Measurements from ENCODE around the gene IGF2R.

IGF2R gene

DNA sequence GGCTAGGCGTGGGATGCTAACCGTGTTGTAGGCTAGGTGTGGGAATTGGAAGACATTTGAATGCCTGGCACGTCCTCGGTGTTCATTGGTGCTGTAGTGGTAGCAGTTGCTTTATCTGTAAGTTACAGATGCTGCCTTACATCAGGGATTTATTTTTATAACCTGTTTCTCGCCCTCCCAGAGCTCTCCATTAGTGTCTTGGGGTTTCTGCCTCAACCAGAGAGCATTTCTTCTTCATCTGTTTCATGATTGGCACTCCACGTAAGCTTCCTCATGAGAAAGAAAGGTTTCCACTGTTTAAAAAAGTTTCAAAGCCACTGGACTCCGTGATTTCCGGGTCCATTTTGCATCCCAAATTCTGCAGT, 9.0 kb downstream of the IGF2R start:
- DNase-seq = no peak

DNA sequence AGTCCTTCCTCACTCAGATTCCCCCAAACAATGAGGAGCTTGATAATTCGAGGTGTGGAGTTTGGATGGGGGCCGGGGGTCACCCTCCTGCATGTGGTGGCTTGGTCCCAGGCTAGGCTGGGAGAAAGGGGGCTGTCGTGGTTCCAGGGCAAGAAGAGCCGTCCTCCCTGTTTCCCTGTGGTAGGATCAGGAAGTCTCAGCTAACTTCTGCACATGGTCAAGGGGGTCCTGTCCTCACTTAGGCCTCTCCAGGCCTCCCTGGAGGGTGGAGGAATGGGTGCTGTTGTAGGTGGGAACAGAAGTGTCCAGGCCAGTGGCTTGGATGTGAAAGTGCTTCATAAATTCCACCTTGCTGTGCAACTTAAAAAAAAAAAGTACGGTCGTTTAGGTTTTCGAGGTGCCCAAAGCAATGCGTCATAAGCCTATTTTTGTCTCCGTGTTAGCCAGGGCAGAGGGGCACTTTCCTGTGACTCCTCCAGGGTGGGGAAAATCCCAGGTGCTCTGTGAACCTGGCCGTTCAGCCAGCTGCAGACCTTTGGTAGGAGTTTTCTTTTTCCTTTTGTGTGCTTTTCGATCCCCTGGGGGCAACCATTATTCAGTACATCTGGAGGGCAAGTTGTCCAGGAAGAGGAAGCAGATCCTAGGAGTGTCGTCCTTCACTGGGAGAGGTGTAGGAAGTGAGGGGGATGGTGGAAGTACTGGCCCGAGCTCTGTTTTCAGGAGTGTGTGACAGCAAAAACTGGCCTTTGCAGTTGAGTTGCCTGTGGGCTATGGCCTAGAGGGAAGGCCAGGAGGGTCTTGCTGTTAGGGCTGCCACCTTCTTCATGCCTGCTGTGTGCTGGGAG, 9.6 kb downstream of the IGF2R start:
- DNase-seq = no peak

DNA sequence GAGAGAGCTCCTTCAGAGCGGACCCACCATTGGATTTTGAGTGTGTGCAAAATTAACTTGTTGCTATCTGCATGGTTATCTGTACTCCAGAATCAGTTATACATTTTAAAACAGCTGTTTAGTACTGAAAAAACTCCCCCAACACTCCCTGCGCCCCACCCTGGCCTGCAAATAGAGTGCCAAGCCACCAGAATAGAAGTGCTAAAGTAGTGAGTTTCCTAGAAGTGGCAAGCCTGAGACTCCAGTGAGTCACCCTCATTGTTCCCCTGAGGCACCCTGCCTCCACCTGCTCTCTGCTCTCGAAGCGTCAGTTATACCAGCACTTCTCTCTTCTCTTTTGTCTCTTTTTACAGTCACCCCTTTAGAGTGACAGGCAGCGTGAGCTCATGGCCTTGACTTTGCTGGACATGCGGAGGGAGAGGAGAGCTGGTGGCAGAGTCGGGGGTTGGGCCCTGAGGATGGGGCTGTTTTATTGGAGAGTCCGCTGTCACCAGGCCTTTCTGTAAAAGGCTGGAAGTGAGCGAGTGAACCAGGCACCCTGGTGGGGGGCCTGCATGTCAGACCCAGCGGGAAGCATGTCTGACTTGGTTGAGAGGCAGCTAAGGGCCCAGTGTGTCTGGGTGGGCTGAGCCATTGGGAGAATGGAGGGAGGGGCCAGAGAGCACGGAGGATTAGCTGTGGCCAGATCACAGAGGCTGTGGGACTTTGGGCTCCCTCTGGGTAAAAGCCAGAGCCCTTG, 10.4 kb downstream of the IGF2R start:
- DNase-seq = no peak

DNA sequence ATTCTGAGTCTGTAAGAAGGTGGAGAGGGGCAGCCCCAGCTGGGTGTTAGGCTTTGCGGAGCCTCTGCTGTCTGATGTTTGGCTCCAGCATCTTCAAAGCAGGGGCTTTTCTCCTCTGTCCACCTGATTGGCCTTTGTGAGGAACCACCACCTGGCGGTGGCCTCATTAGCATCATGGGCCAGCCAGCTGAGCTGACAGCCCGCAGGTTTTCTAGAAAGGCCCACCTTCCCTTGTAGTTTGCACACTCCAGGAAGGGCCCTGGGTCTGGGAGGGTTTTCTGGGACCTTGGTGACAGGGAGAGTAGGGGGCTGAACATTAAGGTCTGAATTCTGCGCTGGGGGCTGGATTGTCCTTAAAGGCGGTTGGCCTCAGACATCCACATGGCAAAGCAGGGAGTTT, 11.6 kb downstream of the IGF2R start:
- DNase-seq = no peak

DNA sequence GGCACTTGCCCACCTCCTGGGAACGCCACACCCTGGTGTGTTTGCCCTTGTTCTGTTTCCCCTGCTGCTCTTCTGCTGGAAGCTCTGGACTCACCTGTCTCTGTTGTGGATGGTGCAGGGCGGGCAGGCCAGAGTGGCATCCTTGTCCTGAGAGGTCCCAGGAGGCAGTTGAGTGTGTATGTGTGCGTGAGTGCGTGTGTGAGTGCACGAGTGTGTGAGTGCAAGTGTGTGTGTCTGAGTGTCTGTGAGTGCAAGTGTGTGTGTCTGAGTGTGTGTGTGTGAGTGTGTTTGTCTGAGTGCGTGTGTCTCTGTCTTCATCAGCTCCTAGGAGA, 12.2 kb downstream of the IGF2R start:
- no peak for DNase-seq

DNA sequence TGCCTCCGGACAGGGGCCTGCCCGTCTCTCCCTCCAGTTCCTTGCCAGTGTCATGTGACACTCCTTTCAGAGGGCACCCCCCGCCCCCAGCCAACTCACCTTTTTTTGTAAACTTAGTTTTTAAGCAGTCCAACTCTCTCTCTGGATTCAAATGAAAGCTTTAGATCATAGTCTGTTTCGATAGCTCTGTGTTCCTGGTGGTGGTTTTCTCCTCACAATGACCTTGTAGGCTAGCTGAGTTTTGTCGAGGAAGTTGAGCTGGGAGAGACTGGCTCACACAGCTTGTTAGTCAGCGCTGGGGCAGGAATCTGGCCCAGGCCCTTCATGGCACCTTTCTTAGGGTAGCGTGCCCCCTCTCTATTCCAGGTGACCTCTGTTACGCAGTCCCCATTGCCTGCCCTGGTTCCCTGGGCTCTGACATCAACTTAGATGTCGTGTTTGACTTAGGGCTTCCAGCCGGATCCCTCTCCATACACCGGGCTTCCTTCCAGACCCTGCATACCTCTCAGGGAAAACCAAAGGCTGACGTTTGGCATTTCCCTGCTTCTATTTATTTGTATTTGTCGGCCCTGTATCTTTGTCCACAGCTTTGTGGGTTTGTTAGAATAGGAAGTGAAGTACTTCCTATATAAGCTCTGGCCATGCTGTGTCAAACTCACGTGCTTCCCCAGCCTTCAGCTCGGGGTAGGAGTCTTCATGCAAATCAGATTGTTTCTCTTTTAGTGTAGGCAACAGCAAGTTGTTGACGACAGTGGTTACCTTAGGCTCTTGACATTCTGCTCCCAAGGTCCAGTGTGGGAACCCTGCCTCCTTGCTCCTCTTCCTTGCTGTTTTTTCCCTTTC, 12.7 kb downstream of the IGF2R start:
- DNase-seq = no peak

DNA sequence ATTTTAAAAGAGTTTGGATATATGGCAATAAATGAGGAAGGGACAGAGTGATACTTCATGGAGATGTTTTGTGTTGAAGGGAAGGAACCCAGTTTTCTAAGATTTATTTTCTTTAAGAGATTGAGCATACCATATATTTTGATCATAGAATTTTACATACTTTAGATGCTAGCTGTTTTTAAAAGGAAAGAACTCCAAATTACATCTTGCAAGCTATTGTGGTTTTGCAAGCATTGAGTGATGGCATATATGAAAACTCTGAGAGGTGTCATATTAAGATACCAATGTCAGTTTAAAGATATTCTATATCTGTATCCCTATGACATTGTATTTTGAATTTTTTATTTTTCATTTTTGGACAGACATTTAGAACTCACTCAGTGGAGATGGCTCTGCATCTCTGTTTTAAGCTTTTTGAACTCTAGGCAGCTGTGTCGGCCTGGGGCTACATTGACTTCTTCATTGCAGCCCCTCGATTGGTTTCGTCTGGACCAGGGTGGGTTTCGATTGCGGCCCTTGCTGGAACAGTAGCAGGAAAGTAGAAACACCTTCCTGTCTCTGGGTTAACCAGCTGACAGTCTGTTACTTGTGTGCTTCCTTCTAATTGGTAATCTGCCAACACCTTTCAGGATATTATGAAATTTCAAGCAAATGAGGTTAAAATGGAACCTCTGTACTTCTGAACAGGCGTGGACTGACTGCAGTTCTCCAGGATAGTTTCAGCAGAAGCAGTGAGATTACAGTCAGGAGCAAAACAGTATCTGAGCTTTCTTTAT, 14.0 kb downstream of the IGF2R start:
- no peak for DNase-seq

DNA sequence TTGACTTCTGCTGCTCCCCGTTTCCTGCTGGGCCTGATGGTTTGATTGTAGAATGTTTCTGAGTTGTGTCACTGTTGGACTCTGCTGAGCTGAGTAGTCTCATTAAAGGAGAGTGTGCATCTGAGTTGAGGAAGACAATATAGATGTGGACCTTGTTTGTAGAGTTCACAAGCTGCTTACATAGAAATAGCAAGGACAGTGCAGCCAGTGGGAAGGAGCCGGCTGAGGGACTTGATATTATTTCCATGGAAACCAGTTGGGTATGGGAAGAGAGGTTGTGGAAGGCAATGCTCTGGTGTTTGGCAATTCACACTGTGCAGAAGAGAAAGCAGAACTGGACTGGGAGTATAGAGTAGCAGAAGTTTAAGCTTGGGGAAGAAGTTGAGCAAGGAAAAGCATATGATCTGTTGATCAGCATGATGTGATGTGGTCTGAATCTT, 14.8 kb downstream of the IGF2R start:
- DNase-seq = no peak

DNA sequence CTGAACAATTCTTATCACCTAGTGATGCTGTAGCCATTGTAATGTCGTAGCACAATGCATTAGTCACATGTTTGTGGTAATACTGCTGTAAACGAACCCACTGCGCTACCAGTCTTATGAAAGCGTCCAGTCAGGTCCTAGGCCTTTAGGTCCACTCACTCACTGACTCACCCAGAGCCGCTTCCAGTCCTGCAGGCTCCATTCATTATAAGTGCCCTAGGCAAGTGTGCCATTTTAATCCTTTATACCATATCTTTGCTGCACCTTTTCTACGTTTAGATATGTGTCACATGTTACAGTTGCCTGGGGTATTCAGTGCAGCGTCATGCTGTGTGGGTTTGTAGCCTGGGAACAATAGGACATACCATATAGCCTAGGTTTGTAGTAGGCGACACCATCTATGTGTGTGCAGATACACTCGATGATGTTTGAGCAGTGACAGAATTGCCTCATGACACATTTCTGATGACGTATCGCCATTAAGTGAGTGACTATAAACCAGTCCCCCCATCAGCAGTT, 15.4 kb downstream of the IGF2R start:
- DNase-seq = no peak

DNA sequence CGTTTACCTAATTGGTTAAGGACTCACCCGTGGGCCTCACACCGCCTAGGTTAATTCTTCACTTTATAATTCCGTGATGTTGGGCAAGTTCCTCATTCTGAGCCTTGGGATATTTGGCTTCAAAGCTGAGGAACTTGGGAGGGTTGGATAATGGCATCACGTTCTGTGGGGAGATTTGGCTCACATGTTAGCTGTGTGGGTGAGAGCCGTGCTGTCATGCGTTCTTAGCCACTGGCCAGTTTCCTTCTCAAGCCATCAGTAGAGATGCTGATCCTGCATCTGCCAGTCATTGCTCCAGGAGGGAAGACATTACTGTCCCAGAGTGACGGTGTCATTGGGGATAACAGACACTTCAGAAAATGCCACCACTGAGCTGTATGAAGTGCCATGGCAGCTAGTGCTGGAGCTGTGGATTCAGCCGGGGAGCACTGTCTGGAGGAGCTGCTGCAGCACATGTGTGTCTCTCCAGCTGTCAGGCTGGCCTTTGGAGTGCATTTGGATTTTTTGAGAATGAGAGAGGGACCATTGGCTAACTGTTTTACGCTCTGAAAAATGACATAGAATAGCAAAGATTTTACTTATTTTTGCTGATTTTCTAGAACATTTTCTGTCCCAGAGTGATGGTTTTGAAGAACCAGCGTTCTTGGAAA, 16.5 kb downstream of the IGF2R start:
- DNase-seq = no peak

DNA sequence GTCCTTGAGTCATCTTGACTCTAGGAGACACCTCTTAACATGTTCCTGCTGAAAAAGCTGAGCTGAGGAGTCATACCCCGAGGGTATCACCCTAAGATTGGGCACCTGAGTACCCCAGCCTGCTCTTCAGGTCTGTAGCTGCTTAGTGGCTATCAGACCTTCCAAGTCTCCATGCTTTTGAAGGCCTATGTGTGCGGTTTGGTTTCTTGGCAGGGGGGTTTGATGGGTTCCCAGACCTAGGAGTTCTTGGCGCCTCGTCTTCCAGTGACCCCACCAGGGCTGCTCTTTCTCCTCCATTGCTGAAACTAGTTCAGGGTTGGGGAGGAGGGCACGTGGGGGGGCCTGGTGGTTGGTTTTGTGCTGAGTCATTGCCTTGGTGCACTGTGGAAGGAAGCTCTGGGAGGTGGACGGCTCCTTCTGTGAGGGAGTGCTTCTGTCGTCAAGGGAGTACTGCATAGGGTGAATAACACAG, 20.1 kb downstream of the IGF2R start:
- DNase-seq = no peak

DNA sequence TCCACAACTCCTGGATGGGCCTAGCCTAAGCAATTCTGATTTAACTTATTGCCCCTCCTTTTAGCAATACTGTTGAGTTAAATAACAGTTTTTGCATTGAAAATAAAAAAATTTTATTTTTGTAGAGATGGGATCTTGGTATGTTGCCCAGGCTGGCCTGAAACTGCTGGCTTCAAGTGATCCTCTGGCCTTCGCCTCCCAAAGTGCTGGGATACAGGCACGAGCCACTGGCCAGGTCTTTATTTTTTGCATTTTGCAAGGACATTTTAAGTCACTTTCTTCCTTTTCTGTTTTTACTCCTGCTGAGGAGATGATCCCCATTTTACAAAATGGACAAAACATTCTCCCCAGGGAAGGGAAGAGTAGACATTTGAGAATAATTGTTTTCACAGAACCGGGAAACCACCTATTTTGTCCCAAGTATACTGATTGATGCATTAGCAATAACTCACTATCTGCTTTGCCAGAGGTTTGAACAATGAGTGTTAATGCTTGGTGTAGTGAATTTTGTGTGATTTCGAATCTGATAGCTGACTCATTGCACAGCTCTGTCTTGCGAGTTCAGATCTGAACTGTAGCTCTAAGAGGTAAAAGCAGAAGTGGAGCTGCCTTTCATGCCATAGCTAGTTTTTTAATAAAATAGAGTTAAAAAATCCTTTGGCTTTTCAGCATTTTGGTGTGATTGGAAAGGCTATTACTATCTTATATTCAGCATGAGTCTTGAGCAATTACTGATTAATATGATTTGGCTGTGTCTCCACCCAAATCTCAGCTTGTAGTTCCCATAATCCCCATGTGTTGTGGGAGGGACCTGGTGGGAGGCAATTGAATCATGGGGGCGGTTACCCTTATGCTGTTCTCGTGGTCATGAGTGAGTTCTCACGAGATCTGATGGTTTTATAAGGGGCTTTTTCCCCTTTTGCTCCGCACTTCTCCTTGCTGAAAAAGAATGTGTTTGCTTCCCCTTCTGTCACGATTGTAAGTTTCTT, 20.9 kb downstream of the IGF2R start:
- no peak for DNase-seq

DNA sequence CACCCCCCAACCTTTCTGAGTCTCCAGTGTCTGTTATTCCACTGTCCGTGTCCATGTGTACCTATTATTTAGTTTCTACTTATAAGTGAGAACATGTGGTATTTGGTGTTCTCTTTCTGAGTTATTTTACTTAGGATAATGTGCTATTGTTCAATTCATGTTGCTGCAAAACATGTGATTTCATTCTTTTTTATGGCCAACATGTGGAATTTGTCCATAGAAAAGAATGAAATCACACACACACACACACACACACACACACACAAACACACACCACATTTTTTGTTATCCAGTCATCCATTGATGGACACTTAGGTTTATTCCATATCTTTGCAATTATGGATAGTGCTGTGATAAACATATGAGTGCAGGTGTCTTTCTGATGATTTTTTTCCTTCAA, 23.5 kb downstream of the IGF2R start:
- DNase-seq = no peak

DNA sequence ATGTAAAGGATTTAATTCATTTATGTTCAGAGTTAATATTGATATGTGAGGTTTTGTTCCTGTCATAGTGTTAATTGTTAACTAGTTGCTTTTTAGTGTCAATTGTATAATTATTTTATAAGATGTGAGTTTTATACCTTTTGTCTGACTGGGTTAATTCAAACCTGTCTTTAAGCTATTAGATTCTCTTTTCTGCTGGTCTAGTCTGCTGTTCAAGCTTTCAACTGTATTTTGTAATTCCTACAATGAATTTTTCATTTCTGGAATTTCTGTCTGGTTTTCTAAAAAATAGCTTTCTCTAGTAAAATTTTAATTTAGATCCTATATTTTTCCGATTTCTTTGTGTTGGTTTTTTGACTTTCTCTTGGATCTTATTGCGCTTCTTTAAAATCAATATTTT, 26.5 kb downstream of the IGF2R start:
- no peak for DNase-seq

DNA sequence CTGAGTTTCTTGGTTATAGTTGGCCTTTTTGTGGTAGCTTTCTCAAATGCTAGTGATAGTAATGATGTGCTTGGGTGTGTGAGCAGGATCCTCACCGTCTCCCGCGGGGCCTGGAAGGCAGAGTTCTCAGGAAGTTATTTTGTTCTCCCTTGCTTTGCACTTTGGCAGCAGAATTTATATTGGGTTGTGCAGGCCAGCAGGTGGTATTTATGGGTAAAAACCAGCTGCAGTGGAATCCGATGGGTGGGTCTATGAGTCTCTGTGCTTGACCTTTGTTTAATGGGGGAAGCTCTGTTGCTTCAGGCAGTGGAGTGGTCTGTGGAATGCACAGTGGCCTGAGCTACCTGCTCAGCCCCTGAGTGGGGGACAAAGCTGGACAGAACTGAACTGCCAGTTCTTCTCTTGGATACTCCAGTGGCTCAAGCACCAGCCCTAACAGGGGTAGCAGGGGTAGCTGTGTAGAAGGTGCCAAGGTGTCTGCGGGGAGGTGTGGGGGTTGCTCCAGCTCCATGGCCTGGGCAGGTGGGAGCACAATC, 27.3 kb downstream of the IGF2R start:
- no peak for DNase-seq

DNA sequence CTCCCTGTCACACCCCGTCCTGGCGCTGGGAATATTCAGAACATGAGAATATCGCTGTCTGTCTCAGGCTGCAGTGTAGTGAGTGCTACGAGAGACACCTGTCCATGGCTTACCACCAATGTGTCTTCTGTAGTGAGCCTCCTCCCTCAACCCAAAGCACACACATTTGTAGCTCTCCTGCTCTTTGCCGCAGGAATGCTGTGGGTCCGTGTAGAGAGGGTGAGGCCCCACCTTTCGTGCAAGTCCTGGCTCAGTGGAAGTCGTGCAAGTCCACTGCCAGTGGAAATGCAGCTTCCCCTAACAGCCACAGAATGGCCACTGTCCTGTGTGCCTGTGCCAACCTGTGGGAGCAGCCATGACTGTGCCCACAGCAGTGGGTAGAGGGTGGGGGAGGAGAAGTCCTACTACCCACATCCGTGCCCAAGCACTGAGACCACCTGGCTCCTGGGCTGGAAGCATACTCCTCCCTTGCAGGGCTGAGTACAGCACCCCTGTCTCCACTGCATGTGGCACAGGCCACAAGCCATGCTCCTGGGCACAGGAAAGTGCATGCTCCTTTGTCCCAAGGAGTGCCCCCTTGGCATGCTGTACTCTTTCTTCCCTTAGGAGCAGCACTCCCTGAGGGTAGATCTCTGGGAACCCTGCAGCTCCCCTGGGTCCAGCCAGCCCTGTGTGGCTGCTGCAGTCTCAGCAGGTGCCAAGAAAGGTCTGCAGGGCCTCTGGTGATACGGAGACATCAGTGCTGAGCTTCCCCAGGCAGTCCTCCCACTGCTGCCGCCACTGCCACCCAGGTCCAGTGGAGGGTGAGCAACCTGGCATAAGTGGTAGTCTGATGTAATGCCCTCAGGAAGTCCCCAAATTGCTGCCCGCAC, 28.0 kb downstream of the IGF2R start:
- no peak for DNase-seq

DNA sequence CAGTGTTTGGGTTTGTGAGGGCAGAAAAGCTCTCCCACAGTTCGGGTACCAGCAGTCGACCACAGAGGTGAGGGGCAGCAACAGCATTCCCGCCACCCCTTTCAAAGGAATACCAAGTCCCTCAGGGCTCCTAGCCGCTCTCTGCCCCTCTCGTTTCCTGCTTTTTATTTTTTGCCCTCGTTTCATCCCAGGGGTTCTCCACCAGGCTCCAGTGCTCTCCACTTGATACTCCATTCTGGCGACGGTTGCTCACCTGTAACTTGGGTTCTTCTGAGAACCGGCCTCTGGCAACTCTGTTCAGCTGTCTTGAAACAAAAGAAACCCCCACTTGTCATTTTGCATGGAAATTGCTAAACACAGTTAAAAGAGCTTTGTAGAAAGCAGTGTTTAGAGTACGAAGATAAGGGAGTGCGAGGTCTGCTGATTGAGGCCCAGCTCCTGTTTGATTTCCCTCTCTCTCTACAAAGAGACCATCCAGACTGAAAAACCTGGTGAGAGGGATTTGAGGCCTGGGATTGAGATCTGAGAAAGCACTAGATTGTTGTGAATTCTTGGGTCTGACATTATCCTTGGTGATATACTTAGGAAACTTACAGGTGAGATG, 28.7 kb downstream of the IGF2R start:
- DNase-seq = no peak

DNA sequence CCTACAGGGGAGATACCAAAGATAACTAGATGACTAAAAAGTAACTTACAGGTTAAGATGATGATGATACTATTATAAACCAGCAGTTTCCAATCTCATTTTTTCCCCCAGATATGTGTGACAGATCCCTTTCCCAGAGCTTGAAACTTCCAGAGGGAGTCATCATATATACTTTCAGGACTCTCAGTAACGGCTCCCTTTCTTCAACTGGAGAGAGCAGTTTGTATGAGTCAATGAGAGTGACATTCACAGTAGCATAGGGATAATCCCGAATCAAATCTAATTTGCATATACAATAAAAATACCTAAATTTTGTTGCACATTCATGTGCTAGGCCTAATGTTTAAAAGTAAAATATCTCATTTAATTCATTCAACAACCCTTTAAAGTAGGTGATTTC, 29.7 kb downstream of the IGF2R start:
- DNase-seq = no peak

DNA sequence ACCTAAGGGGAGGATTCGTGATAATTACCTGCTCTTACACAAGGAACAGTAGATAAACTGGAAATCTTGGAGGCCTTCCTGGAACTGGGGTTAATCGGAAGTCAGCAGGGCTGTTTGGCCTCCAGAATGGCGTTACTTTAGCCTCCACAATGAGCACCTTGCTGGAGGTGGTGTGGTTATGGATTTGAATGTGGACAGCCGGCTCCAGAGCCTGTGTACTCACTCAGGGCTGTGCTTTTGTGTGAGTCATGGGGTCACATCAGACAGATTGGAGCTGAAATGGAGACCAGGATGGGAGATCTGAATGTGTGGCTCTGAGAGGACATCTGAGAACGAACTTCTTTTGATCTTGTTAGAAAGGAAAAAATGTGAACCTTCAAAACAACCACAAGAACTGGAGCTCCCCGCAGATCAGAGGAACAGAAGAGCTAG, 30.4 kb downstream of the IGF2R start:
- no peak for DNase-seq

Data from NCI-H748 treated with DMSO at 0.1 percent for 48 hours (cell line).